ENCODE results near the gene KIF20B. TPM values are rescaled to one million over a fixed set of nuclear protein-coding genes. Genes with fewer than 3 reads are reported as not detected.

Gene KIF20B
- total and polyA plus RNA-seq, 2 of the 8 experiments (the other 6 are each of a cell fraction or from before 2014, with no cell fraction given), result 4.5 to 72.0 TPM

DNA sequence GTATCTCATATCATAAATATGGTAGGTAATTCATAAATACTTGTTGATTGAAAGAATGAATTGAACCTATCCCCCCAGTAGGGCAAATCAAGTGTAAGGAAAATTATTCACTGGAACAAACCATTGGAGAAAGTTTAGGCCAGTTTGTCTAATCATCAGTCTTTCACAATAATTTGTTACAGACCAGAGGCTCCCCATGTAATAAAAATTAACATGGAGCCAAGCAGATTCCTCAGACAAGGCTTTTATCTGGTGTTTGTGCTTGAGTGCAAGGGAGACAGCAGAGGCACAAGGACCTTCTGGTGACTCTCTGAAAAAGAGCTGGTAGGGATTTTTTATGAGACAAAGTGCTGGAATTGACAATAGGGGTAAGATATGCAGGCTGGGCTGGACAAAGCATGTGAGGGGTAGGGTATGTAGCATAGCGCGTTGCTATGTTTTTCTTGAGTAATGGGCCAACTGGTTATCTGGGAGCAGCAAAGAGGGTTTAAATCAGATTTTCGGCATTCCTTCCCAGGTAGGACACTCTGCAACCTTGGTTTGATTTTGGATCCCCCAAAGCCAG lies 48.5 kb upstream of the KIF20B start (continued):
- TF ChIP-seq MAFK (IDR thresholded peaks at IDR 0.05; ENCODE audit: low read depth, low read length) (no peak), TAF7 (optimal IDR thresholded peaks at IDR 0.05; ENCODE audit: borderline replicate concordance, low read depth, low read length) (no peak), FOSL1 (IDR thresholded peaks at IDR 0.05; ENCODE audit: insufficient read depth, low read depth, low read length) (no peak)
